Sigmoid colon (tissue), 4 donors: Measurements from ENCODE around the gene FGF14.

Source experiments
- EP300 ChIP-seq, 4 donors: sonication (generic); formaldehyde crosslinking; IDR thresholded peaks; one replicate each; pipeline ENCODE4 v1.6.1; 2017; ENCODE audit warnings: antibody characterized with exemption in 4 of 4
- POLR2A ChIP-seq, 2 donors: fragments of 450-650 bp; IDR thresholded peaks; one replicate each; pipeline ENCODE4 v1.6.1; 2016; ENCODE audit warnings: antibody characterized with exemption in 2 of 2, mild to moderate bottlenecking in 2 of 2, moderate library complexity in 2 of 2
- POLR2AphosphoS5 ChIP-seq, 4 donors: sonication (generic); formaldehyde crosslinking; IDR thresholded peaks; one replicate each; pipeline ENCODE4 v1.6.1; 2017; ENCODE audit warnings: antibody characterized with exemption in 4 of 4
- TF ChIP-seq, protein P1 (sequence below), 4 experiments: fragments of 450-650 bp in 3 of 4; fragments of 200-600 bp in 1 of 4; IDR thresholded peaks; one replicate each; pipeline ENCODE4 v1.5.1; 2016 to 2019; ENCODE audit warnings: antibody characterized with exemption in 4 of 4, mild to moderate bottlenecking in 3 of 4, moderate library complexity in 2 of 4

DNA sequence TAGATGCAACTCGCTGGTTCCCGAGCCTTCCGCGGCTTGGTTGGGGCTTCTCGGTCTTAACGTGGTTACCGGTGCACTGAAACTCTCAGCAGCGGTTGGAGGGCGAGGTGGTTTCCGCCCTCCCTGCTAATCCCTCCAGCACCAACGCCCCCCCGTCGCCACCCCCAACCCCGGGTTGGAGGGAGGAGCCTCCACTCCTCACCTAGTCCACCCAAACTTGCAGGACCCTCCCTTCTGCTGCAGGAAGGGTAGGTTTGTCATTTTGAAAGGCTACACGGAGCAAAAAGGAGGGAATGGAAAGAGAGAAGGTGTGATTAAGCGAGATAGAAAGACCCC, 484.4 kb downstream of the FGF14 start:
- TF ChIP-seq, protein P1, sequence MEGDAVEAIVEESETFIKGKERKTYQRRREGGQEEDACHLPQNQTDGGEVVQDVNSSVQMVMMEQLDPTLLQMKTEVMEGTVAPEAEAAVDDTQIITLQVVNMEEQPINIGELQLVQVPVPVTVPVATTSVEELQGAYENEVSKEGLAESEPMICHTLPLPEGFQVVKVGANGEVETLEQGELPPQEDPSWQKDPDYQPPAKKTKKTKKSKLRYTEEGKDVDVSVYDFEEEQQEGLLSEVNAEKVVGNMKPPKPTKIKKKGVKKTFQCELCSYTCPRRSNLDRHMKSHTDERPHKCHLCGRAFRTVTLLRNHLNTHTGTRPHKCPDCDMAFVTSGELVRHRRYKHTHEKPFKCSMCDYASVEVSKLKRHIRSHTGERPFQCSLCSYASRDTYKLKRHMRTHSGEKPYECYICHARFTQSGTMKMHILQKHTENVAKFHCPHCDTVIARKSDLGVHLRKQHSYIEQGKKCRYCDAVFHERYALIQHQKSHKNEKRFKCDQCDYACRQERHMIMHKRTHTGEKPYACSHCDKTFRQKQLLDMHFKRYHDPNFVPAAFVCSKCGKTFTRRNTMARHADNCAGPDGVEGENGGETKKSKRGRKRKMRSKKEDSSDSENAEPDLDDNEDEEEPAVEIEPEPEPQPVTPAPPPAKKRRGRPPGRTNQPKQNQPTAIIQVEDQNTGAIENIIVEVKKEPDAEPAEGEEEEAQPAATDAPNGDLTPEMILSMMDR (IDR thresholded peaks at IDR 0.05), result no peak
- TF ChIP-seq POLR2A (IDR thresholded peaks at IDR 0.05) (no peak), POLR2AphosphoS5 (IDR thresholded peaks at IDR 0.05) (no peak), EP300 (IDR thresholded peaks at IDR 0.05) (no peak)
